ENCODE measurements around the gene SSTR3.
"Not testable (repeated sequence)": the region's sequence is repeated elsewhere in the genome, so short reads cannot be mapped to it uniquely, and the experiment has no call there.

The SSTR3 gene

GRCh38 chr22:37204045-37204655 is 8.1 kb downstream of the SSTR3 start:
- Histone ChIP-seq H3K9ac (ENCODE audit: low read depth, low read length) (no peak overlapping the region), H3K36me3 (ENCODE audit: insufficient read depth, low read length) (no peaks in the 10 kb centered on the region), H3K27me3 (ENCODE audit: control insufficient read depth, insufficient read depth, low read length) (peaks cover 3% of the 10 kb centered on the region), H3K9me3 (replicated peaks; ENCODE audit: low read length) (no peaks in the 10 kb centered on the region), H3K4me3 (ENCODE audit: low read length) (no peak overlapping the region), H3K4me1 (ENCODE audit: control insufficient read depth, insufficient read depth, low read length) (peaks cover 6% of the 10 kb centered on the region), H3K4me2 (ENCODE audit: low read length) (no peak overlapping the region)

GRCh38 chr22:37203354-37204044 is 8.8 kb downstream of the SSTR3 start:
- Histone ChIP-seq H3K36me3 (ENCODE audit: insufficient read depth, low read length) (no peaks in the 10 kb centered on the region), H3K4me2 (ENCODE audit: low read length) (no peak overlapping the region), H3K9ac (ENCODE audit: low read depth, low read length) (no peak overlapping the region), H3K27me3 (ENCODE audit: control insufficient read depth, insufficient read depth, low read length) (no peaks in the 10 kb centered on the region), H3K4me3 (ENCODE audit: low read length) (no peak overlapping the region), H3K4me1 (ENCODE audit: control insufficient read depth, insufficient read depth, low read length) (peaks cover 8% of the 10 kb centered on the region), H3K9me3 (replicated peaks; ENCODE audit: low read length) (no peaks in the 10 kb centered on the region)

- no peak overlapping the region for H3K9ac ChIP-seq (ENCODE audit: low read depth, low read length)
- H3K4me2 ChIP-seq (ENCODE audit: low read length), result no peak overlapping the region
- no peaks in the 10 kb centered on the region for H3K9me3 ChIP-seq (replicated peaks; ENCODE audit: low read length)
- peaks cover 15% of the 10 kb centered on the region for H3K4me1 ChIP-seq (ENCODE audit: control insufficient read depth, insufficient read depth, low read length)
- H3K4me3 ChIP-seq (ENCODE audit: low read length), result no peak overlapping the region
- no peaks in the 10 kb centered on the region for H3K36me3 ChIP-seq (ENCODE audit: insufficient read depth, low read length)
- no peaks in the 10 kb centered on the region for H3K27me3 ChIP-seq (ENCODE audit: control insufficient read depth, insufficient read depth, low read length)
Observed at GRCh38 chr22:37202716-37203115, 9.6 kb downstream of the SSTR3 start.

GRCh38 chr22:37202001-37202555 is 10.2 kb downstream of the SSTR3 start:
- no peaks in the 10 kb centered on the region for H3K36me3 ChIP-seq (ENCODE audit: insufficient read depth, low read length)
- no peaks in the 10 kb centered on the region for H3K27me3 ChIP-seq (ENCODE audit: control insufficient read depth, insufficient read depth, low read length)
- H3K4me2 ChIP-seq (ENCODE audit: low read length), result no peak overlapping the region
- peaks cover 21% of the 10 kb centered on the region for H3K4me1 ChIP-seq (ENCODE audit: control insufficient read depth, insufficient read depth, low read length)
- H3K4me3 ChIP-seq (ENCODE audit: low read length), result no peak overlapping the region
- no peak overlapping the region for H3K9ac ChIP-seq (ENCODE audit: low read depth, low read length)
- no peaks in the 10 kb centered on the region for H3K9me3 ChIP-seq (replicated peaks; ENCODE audit: low read length)

GRCh38 chr22:37201443-37201820 is 10.8 kb downstream of the SSTR3 start:
- H3K9ac ChIP-seq (ENCODE audit: low read depth, low read length); H3K9me3 ChIP-seq (replicated peaks; ENCODE audit: low read length); H3K4me2 ChIP-seq (ENCODE audit: low read length); H3K27me3 ChIP-seq (ENCODE audit: control insufficient read depth, insufficient read depth, low read length); H3K4me3 ChIP-seq (ENCODE audit: low read length); H3K36me3 ChIP-seq (ENCODE audit: insufficient read depth, low read length): not testable (repeated sequence)
- H3K4me1 ChIP-seq (ENCODE audit: control insufficient read depth, insufficient read depth, low read length), result peaks cover 25% of the 10 kb centered on the region

GRCh38 chr22:37199760-37200108 is 12.5 kb downstream of the SSTR3 start:
- H3K27me3 ChIP-seq (ENCODE audit: control insufficient read depth, insufficient read depth, low read length), result no peaks in the 10 kb centered on the region
- no peaks in the 10 kb centered on the region for H3K9me3 ChIP-seq (replicated peaks; ENCODE audit: low read length)
- H3K4me1 ChIP-seq (ENCODE audit: control insufficient read depth, insufficient read depth, low read length), result peaks cover 25% of the 10 kb centered on the region
- H3K9ac ChIP-seq (ENCODE audit: low read depth, low read length), result peak overlapping the region; percentile 93
- H3K36me3 ChIP-seq (ENCODE audit: insufficient read depth, low read length), result no peaks in the 10 kb centered on the region
- peak overlapping the region; percentile 83 for H3K4me2 ChIP-seq (ENCODE audit: low read length)
- peak overlapping the region; percentile 63 for H3K4me3 ChIP-seq (ENCODE audit: low read length)

GRCh38 chr22:37199103-37199759 is 13.0 kb downstream of the SSTR3 start:
- no peaks in the 10 kb centered on the region for H3K36me3 ChIP-seq (ENCODE audit: insufficient read depth, low read length)
- H3K9me3 ChIP-seq (replicated peaks; ENCODE audit: low read length), result no peaks in the 10 kb centered on the region
- H3K9ac ChIP-seq (ENCODE audit: low read depth, low read length), result peak overlapping the region; percentile 93
- H3K4me2 ChIP-seq (ENCODE audit: low read length), result peak overlapping the region; percentile 98
- peaks cover 25% of the 10 kb centered on the region for H3K4me1 ChIP-seq (ENCODE audit: control insufficient read depth, insufficient read depth, low read length)
- H3K27me3 ChIP-seq (ENCODE audit: control insufficient read depth, insufficient read depth, low read length), result no peaks in the 10 kb centered on the region
- H3K4me3 ChIP-seq (ENCODE audit: low read length), result peak overlapping the region; percentile 83

- Histone ChIP-seq H3K4me1 (ENCODE audit: control insufficient read depth, insufficient read depth, low read length) (peaks cover 25% of the 10 kb centered on the region), H3K9ac (ENCODE audit: low read depth, low read length) (peak overlapping the region; percentile 93), H3K9me3 (replicated peaks; ENCODE audit: low read length) (no peaks in the 10 kb centered on the region), H3K4me3 (ENCODE audit: low read length) (peak overlapping the region; percentile 83), H3K4me2 (ENCODE audit: low read length) (peak overlapping the region; percentile 98), H3K27me3 (ENCODE audit: control insufficient read depth, insufficient read depth, low read length) (no peaks in the 10 kb centered on the region), H3K36me3 (ENCODE audit: insufficient read depth, low read length) (no peaks in the 10 kb centered on the region)
Observed at GRCh38 chr22:37198258-37199102, 13.8 kb downstream of the SSTR3 start.

GRCh38 chr22:37197451-37198257 is 14.6 kb downstream of the SSTR3 start:
- Histone ChIP-seq H3K9ac (ENCODE audit: low read depth, low read length) (peak overlapping the region; percentile 27), H3K9me3 (replicated peaks; ENCODE audit: low read length) (no peaks in the 10 kb centered on the region), H3K27me3 (ENCODE audit: control insufficient read depth, insufficient read depth, low read length) (no peaks in the 10 kb centered on the region), H3K36me3 (ENCODE audit: insufficient read depth, low read length) (no peaks in the 10 kb centered on the region), H3K4me1 (ENCODE audit: control insufficient read depth, insufficient read depth, low read length) (peaks cover 25% of the 10 kb centered on the region), H3K4me2 (ENCODE audit: low read length) (peak overlapping the region; percentile 70), H3K4me3 (ENCODE audit: low read length) (peak overlapping the region; percentile 83)

- Histone ChIP-seq H3K4me2 (ENCODE audit: low read length) (peak overlapping the region; percentile 70), H3K27me3 (ENCODE audit: control insufficient read depth, insufficient read depth, low read length) (no peaks in the 10 kb centered on the region), H3K4me3 (ENCODE audit: low read length) (no peak overlapping the region), H3K36me3 (ENCODE audit: insufficient read depth, low read length) (no peaks in the 10 kb centered on the region), H3K9me3 (replicated peaks; ENCODE audit: low read length) (no peaks in the 10 kb centered on the region), H3K4me1 (ENCODE audit: control insufficient read depth, insufficient read depth, low read length) (peaks cover 25% of the 10 kb centered on the region), H3K9ac (ENCODE audit: low read depth, low read length) (no peak overlapping the region)
Observed at GRCh38 chr22:37196539-37197450, 15.5 kb downstream of the SSTR3 start.
